GM21619 (cell line): Measurements from ENCODE around the gene PCBD1.

Experiments used
- ATAC-seq: cut with Tn5 transposase; IDR thresholded peaks from one replicate; pipeline ENCODE4 v1.9.1; 2021; ENCODE audit not compliant: unreplicated experiment

PCBD1 gene

DNA sequence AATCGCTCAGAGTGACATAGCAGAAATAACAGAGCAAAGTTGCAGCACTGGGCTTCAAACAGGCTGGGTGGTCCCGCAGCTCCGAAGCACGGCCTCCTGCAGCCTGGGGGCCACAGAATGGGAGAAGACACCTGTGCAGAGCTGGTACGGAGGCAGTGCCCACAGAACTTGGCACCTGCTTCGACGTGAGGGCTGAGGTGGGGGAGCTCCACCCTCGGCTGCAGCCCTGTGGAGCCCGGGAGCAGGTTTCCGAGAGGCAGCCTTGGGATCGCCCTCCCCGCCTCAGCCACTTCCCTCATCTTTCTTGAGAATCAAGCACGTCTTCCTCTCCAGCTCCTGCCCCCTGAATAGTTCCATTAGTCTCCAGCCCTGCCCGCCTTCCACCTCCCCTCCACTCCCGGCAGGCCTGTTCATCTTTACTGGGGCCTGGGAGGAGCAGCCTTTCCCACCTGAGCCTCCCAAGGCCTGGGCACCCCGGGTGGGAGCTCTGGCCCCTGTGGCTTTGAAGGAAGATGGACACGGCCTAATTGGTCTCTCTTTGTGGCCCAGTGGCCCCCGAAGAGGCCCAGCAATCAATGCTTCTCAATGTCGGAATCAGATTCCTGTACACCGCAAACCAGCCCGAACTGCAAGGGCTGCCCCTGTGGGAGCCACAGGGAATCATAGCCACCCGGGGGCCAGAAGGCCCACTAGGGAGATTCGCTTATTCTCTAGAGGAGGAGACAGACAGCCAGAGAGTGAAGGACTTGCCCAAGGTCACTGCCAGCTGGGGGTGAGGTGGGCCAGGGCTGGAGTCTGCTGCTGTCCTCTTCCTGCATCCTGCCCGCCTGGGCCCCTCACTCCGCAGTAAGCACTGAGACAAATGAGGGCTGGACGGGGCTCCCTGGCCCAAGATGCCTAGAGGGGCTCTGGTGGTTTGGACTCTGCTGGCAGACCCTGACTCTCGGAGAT lies 17.0 kb upstream of the PCBD1 start:
- ATAC-seq, result no peak

DNA sequence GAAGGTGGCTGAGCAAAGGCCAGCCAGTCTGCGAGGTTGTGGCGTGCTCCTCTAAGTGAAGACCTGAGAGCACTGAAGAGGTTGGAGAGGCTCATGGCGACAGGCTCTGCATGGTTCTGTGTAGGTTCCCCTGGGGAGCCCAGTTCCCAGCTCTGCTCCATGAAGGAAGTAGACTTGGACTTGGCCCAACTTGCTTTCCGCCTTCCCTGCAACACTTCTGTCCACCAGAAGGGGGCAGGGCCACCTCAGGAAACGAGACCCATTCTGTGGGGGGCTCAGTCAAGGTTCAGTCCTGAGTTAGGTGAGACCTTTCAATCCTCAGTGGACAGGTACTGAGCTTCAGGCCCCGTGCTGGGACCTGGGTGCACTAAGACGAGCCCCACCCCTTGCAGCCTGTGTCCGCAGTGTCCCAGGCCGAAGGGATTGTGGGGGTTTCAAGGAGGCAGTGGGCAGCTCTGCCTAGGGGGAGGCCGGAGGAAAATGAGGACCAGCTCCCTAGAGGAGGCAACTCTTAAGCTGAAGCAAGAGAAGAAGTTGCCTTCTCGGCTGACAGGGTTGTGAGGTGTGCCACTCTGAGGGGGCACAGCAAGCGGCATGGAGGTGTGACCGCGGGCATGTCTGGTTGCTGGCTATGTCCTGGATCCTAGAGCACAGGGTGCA lies 15.0 kb upstream of the PCBD1 start:
- ATAC-seq, result no peak

DNA sequence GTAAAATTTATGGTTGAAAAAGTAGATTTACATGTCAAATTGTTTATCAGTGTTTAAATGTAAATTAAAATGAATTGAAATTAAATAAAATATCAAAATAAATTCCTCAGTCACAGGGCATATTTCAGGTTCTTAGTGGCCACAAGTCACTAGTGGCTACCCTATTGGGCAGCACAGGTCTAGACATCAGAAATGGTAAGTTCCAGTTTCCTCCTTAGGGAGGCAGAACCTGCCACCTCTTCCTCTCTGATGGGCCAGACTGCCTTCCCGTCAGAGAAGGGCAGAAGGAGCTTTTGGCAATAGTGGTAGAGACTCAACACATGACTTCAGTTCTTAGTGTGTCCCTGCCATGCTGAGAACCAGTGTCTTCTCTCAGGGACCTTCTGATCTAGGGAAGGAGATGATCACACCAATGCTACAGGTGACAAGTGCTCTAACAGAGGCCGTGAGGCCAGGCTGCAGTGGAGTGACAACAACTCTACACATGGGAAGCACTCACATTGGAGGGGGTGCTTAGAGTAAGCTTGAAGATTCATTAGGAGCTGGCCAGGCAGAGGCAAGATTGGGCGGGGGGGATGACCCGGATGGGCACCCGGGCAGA lies 14.4 kb upstream of the PCBD1 start:
- ATAC-seq, result no peak

DNA sequence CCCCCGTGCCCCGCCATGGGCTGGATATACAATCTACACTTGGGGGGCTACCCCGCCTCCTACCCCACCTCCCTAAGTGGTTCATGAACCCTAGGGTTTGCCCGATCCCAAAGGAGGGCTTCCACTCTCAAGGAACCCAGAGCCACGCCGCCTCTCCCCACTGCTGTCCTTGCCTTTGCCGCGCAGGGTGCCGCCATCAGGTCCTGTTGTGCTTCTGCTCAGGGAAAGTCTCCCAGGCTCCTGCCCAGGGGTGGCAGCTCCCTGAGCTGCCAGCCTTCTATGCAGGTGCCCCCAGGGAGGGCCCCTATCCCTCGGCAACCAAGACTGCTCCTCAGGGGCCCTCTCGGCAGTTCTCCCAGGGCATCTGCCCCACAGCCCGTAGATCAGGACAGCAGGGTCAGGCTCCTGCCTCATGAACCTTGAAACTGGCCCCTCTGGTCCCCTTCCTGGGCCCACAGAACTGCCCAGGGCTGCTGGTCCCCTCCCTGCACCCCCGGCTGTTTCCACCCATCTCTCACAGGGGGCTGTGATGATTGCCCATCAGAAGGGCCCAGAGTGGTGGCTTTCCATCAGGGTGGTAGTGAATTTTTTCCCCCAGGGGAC lies 13.0 kb upstream of the PCBD1 start:
- ATAC-seq, result no peak

DNA sequence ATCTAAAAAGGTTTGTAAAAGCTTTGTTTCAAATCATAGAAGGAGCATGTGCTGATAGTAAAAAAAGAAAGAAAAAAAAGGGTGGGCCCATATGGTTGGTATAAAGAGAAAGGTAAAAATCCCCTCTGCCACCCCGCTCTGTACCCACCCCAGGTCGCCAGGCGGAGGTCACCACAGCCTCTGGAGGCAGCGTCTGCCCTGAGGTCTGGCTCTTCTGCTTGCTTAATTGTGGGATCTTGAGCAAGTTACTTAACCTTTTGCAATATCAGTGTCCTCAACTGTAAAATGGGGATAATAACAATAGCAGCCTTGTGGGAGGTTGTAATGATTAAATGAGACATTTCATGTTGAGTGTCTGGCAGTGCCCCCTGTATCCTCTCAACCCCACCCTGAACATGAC lies 10.7 kb upstream of the PCBD1 start:
- no peak for ATAC-seq

DNA sequence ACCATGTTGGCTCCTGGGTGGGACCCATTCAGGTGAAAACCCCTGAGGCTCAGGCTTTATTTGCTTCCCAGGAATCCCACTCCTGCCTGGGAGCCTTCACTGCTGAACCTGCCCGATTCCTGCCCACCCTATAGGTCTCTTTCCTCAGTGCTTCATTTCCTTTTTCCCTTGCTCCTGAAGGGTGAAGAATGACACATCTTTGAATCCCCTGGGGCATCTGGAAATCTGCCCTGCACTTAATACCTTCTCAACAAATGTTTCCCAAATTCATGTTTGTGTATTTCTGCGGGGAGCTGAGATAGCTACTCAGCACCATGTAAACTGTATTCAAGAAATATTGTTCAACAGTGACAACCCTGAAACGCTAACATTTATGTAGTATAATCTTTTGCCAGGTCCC lies 10.3 kb upstream of the PCBD1 start:
- ATAC-seq, result no peak

DNA sequence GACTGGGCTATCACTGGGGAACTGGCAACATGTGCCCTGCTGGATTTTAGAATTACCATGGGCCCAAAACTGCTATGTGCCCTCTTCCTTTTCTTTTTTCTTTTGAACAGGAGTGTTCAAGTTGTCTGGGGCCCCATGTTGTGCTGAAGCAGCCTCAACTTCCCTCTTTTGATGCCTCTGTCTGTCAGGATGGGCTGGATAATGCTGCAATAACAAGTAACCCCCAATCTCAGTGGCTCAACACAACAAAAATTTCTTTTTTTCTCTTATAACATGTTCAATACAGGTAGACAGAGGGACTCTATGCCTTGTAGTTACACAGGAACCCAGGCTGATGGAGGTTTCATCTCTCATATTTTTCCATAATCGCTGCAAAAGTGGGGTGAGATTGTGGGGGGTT lies 8.2 kb upstream of the PCBD1 start:
- ATAC-seq, result no peak

DNA sequence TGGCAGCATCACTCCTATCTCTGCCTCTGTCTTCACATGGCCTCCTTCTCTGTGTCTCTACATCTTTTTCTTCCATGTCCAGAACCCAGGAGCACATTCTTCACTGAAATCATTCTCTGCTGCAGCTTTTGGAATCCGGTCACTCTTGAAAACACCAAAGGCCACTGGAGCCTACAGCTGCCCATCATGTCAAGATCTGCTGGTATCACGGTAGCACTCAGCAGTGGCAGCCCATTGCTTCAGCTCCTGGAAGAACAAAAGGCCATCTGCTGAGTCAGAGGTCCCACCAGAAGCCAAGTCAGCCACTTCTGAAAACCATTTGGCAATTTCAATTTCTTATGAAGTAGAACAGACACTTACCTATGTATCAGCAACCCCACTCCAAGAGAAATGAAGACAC lies 6.1 kb upstream of the PCBD1 start:
- no peak for ATAC-seq

DNA sequence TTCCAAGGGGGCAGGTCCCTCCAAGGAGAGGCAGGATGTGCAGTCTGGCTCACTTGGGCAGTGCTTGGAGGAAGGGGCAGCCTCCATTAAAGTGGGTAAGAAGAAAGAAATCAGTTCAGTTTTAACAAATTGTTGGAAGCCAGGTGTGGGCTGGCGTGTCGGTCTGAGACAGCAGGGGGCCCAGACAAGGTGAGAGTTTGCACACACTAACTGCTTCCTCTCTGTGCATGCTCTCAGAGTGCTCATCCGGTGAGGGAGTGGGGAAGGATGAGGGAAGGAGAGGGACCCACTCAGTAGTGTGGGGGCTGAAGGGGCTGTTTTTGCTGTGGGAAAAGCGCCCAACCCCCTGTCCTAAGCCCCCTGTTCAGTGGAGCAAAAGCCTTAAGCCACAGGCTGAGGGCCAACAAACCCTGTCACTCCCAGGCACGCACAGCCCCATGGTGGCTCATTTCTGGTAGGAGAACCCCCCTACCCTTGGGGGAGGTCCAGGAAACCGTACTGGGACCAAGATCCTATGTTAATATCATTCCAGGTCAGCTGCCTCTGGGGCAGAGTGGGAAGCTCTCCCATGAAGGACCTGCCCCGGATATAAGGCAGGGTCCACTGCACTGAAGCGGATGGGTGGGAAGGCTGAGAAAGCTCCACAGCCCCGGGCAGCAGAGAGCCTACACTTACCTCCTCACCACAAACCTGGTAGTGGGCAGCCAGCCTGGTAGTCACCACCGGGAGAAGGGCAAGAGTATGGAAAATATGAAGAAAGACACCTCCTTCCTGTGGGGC lies 5.1 kb upstream of the PCBD1 start:
- ATAC-seq, result no peak

DNA sequence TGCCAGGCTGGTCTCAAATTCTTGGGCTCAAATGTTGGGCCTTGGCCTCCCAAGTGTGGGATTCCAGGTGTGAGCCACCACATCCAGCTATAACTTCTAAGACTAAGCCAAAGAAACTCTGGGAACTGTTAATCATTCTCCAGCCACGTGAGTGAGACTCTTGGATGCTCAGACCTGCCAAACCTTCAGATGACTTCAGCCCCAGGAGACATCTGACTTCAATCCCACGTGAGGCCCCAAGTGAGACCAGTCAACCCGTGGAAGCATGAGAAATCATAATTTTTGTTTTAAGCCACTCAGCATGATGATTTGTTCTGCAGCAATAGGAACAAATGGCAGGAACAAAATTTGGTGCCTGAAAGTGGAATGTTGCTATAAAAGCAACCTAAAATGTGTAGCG lies 4.3 kb upstream of the PCBD1 start:
- ATAC-seq, result no peak

DNA sequence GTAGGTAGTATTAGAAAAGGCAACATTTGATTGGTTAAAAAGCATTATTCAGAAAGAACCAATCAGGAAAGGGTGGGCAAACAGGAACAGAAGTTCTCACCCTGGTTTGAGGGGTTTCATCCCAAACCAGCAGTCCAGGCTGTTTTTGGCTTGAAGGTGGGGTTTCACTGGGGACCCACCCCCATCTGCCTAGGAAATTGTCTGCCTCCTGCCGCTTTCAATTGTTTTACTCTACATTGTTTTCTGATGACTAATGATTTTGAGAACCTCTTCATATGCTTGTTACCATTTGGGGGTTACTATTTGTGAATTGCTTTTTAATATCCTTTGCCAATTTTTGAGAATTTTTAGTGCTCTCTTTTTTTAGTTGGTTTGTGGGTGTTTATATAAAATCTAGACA lies 3.3 kb upstream of the PCBD1 start:
- no peak for ATAC-seq

DNA sequence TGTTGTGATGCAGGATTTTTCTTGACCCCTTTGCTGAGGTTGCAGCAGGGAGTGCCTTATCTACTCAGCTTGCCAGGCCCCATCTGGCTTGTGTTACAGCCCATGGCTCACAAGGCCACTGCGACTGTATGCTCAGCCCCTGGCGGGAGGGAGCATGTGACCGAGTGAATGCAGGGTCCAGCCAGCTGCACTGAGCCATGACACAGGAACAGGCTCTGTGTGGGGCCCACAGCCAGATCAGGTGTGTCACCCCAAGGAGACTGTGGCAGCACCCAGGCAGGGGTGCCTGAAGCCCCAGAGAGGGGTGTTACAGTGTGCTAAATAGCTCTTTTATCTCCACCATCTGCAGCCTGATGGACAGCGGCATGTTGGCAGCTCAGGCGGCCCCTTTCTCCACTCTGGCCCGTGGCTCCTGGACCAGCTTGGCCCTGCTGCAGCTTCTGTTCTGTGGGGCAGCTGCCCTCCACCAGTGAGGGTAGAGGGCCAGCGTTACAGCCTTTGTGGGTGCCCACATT lies 2.6 kb upstream of the PCBD1 start:
- no peak for ATAC-seq

DNA sequence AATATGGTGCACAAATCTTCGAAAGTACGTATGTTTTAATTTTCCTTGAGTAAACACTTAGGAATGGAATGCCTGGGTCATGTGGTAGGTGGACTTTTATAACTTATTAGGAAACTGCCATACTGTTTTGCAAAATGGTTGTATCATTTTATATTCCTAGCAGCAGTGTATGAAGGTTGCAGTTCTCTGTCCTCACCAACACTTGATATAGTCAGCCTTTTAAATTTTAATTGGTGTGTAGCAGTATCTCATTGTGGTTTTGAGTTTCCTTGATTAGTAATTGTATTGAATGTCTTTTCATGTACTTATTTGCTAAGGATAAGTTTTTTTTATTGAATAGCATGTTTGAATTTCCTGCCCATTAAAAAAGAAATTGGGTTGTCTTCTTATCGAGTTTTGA lies 926 bp upstream of the PCBD1 start:
- no peak for ATAC-seq

DNA sequence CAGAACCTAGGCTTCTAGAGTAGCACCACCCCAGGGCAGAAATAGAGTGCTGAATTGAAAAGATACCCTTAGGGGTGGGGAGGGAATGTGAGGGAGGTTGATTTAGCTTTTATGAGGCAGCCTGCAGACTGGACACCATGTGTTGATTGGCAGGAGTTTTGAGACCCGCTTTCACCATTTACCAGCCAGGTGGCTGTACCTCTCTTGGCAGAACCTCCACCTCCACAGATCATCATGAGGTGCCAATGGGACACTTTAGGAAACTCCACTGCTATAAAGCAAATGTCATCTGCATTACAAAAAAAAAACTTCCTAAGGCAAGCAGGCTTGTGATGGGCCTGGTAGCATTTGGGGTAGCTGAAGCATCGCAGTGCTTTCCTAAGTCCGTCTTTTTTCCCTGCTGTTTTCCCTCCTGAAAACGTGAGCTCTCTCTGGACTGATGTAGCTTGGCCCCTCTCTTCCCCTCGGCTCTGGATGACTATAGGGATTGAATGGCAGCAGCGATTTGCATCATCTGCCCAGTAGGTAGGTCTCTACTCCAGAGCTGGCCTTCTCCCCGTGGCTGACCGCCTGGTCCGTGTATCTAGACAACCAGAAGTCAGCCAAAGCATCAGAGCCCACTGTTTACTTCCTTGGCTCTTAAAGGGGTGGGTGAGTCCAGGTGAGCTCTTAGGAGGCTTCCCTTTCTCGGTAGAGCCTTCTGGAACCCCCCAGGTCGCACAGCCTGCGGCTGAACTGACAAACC lies 1.3 kb downstream of the PCBD1 start:
- ATAC-seq, result no peak

DNA sequence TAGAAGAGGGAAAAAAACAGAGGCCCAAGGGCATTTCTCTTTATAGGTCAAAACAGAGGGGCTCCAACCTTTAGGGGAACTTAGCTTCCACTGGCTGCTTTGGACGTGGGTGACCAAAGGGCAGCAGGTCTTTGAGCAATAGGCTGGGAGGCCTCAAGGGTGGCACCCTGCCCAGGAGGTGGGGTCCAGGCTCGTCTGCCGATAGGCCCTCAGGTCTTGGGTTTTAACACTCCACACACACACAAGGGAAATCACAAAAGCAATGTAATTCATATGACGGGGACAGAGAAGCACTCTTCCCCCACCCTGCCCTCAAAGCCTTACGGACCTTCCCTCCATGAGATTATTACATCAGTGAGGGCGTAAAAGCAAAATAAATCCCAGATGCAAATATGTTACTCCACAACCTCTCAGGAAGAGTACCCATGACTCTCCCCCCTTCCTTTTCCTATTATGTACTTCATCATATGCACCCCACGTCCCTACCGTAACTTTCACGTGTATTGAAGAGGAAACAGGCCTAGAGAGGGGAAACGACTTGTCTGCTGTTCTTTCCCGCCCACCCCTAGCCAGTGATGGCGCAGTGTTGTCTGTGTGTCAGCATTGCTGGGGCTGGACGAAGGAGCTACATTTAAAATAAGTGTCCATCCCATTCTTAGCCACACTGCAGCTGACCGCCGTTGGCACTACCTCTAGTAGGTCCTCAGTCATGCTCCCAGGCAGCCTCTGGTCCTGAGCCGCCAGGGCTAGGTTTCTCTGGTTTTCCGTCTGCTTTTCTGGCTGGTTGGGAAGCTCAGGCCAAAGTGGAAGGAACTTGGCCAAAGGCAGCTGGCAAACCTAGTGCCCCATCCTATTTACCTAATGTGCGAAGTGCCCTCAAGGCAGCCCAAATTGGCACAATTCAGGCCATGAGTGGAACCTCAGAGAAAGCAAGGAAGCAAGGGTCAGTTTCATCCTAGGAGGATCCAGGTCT lies 2.1 kb downstream of the PCBD1 start:
- no peak for ATAC-seq

DNA sequence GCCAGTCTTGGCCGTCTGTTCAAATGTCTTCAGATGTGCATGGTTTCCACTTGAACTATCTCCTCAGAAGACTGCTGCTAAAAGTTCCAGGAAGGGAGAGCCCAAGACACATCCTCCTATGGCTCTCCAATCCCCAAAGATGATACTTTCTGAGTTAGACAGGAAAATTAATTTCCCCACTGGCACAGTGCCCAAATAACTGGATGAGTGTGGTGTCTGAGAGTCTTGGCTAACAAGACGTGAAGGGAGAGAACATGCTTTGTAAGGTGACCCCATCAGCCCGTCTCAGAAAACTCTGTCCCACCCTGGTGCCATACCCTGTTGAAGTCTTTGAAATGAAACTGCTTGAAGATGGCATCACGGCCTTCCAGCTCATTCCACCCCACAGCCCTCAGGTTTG lies 2.9 kb downstream of the PCBD1 start:
- ATAC-seq, result no peak

DNA sequence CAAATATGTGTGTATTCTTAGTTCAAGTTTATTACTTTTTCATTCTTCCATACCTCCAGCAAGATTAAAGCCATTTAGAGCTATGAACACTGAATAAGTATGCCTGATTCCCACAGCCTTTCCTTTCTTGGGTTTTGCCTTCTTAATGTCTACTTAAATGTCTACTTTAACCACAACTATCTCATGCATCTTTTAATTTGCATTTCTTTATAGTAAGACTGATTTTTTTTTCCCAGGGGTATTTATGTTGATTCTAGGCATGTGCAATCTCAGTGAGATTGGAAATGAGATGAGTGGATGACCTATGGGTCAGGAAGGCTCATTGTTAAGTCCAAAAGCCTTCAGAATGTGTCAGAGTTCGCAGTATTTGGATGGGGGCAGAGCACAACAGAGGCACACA lies 3.6 kb downstream of the PCBD1 start:
- no peak for ATAC-seq

DNA sequence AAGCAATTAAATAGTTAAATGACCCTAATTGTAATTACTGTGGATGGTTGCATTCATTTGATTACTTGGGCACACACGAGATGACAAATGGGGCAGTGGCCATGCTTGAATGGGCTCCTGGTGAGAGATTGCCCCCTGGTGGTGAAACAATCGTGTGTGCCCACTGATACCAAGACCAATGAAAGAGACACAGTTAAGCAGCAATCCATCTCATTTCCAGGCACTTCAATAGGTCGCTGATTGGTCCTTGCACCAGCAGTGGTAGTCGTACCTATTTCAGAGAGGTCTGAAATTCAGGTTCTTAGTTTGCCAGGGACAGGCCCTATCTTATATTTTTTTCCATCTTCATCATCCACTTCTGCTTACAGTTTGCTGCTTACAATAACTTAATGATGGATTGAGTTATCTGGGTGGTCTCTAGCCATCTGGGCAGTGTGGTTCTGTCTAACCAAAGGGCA lies 8.3 kb downstream of the PCBD1 start:
- ATAC-seq, result no peak

DNA sequence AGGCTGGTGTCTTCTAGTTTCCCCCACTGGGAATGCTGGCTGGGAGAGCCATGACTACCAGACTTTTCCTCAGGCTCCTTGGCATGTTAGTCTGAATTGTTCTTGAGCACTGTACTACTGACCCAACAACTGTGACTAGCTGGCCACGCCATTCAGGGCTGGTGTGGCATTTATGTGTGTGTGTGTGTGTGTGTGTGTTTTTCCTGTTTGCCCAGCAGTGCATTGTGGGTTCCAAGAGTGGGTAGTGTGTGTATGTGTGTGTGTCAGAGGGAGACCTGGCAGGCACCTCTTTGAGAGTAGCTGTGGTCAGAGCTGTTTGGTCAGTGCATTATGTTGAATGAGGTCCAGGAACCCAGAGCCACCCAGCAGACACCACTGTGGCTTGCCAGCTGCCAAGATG lies 9.2 kb downstream of the PCBD1 start:
- no peak for ATAC-seq
